ENCODE results near the gene KDM8.

Gene KDM8

DNA sequence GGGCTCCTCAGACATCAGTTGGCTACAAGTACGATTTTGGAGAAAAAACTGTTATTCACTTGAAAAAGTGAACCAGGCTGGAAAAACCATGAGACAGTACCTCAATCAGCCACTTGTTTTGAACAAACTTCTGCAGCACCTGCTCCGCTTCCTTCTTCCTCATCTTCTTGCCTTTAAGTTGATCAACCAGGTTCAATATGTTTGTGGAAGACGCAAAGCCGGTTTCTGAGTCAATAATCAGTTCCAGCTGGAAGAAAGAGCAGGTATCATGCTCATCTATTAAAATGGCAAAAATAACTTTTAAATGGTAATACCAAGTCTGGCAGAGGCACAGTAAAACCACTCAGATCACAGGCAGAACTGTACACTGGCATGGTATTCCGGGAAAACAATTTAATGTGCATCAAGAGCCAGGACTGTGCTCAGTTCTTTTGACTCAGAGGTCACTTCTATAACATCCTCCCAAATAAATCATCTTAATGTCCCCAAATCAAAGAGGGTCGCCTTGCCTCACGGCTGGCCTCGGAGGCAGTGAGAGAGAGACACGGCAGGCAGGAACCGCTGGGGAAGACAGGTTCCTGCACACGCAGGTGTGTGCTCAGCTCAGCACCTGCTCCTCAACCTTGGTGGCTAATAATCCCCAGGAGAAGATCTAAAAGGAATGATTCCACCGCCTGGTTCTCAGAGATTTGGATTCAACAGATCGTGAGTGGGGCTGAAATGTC lies 29.7 kb downstream of the KDM8 start:
- FAIRE-seq: no peak

GRCh38 chr16:27233731-27234130 lies 30.4 kb downstream of the KDM8 start:
- FAIRE-seq: no peak

GRCh38 chr16:27234171-27234570 lies 30.8 kb downstream of the KDM8 start:
- no peak for FAIRE-seq

DNA sequence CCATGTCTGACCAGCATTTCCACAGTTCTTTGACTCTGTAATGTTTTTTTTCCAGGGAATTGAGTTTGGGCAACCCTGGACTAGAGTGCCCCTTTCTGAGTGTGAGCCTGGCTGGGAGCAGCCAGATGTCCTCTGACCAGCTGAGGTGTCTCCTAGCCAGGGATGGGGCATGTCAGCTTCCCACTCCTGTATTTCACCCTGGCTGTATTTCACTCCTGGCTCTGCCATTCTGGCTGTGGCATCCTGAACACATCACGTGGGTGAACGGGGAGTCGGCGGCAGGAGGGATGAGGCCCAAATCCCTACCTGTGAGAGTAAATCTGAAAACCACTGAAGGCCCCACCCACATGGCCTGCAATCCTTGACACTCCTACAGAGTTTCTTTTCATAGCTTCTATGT lies 31.3 kb downstream of the KDM8 start:
- FAIRE-seq: no peak

DNA sequence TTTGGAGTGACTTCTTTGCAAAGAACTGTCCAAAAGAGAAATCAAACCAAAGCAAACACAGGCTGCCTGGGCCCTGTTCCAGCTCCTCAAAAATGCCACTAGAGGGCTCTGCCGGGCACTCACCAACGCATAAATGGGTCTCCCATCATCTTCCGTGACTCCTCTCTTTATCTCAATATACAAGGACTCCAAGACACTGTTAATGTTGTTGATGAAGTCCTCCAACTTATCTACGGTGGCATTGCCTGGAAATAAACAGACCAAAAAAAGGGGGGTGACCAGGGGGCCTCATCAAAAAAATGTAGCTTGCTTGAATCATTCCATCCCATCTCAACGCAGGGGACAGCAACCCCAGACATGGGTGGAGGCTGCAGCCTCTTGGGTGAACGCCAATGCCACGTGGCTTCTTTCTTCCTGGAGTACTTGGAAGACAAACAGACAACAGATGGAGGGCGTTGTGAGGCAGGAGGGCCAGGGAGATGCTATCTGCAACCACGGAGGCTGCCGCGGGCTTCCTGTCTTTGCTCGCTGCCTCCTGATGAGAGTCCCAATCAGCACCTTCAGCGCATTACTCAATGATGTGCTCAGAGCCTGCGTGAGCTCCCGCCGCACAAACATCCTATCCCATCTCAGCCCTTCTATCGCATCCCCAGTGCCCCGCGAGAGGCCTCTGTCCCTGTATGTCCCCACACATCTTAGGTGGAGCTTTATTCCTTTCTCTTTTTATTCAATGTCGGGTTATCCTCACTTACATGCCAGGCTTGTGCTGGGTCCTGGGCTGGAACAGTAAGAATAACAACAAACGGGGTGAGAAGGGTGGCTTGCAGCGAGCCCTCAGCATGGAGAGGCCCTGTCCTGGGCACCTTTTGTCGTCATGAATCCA lies 32.0 kb downstream of the KDM8 start:
- FAIRE-seq: peak; percentile 9

DNA sequence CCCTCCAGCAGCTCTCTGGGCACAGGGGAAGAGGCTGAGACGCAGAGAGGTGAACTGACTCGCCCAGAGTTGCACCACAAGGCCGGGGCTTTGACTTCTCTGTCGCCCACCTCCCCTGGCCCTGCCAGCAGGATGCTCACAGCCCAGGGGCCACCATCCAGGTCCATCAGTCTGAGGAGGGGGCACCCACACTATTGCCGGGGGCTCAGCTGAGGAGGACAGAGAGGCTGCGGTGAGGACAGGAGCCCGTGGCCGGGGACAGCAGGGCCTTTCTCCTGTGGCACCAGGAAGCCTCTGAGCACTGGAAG lies 32.6 kb downstream of the KDM8 start:
- FAIRE-seq: no peak

- FAIRE-seq: no peak
Observed at GRCh38 chr16:27236635-27237218, 33.4 kb downstream of the KDM8 start.

DNA sequence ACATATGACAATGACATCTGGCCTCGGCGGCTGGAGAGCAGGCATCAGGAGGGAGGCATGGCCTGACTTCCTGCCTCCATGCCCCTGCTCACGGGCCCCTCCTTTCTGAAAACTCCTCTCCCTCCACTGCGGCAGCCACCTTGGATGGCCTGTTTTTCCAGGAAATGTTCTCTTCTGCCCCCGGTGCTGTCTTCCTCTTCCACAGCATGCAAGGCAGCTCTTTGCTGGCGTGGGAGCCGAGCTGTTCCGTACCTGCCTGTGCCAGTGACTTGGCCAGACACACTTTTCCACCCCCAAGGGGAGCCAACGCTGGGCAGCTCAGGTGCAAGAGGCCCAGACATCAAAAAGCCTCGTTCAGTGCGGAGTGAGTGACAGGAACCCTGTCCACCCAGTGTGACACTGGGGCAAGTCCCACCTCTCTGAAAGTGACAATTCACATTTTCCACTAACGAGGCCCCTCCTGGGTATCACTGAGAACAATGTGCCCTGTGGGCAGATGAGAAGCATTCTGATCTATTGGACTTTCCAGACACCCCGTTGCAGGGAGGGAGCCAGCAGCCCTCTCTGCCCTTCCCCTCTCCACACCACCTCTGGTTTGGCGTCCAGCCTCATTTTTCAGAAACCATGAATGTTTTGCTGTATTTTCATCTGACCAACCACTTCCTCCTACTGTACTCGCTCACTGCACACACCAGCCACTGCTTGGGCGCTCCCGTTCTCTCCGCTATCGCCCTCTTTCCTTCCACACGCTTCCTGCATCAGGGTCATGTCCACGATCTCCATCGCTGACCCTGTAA lies 34.1 kb downstream of the KDM8 start:
- no peak for FAIRE-seq

DNA sequence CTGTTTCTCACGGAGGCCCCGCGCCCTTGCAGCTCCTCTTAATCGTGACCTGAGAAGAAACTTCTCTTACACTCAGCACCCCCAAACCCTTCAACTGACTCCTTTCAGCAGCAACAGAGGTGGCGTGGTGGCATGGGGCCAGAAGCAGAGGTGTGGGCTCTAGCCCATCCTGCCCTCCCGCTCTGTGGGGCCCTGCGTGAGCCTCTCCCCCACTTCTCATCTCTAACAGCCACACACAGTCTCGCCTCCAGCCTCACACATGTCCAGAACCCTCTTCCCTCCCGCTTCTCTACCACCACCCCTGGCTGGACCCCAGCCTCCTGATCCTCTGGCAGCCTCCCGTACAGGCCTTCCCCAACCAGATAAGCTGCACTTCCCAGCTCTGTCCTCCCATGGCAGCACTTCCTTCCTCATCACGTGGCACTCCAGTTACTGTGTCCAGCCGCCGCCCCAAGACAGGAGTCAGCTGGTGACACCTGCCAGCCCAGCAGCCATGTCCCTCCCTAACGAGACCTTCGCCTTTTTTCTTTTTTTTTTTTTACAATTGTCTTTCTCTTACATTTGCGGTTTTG lies 34.8 kb downstream of the KDM8 start:
- no peak for FAIRE-seq

- FAIRE-seq: no peak
Observed at GRCh38 chr16:27238591-27238990, 35.3 kb downstream of the KDM8 start.

GRCh38 chr16:27239026-27239425 lies 35.7 kb downstream of the KDM8 start:
- no peak for FAIRE-seq

GRCh38 chr16:27239906-27240655 lies 36.8 kb downstream of the KDM8 start:
- FAIRE-seq: no peak

- FAIRE-seq: no peak
Observed at GRCh38 chr16:27240948-27241531, 37.7 kb downstream of the KDM8 start.

- FAIRE-seq: no peak
Observed at GRCh38 chr16:27241658-27242057, 38.3 kb downstream of the KDM8 start.

DNA sequence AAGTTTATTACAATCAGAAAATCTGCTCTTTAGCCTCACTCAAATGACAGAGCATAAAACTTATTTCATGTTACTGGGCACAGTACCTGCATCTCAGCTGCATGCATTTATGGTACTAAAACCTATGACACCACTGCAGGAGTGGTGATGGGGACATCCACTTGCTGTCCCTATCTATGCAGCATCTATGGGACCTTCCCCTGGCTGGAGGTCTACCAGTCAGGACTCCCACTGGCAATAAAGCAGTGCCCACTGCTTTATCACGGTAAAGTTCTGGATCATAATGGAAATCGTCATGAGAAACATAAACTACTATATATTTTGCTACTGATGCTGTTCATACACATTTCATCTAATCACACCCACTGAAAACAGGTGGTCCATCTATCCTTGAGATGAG lies 39.1 kb downstream of the KDM8 start:
- FAIRE-seq: no peak

DNA sequence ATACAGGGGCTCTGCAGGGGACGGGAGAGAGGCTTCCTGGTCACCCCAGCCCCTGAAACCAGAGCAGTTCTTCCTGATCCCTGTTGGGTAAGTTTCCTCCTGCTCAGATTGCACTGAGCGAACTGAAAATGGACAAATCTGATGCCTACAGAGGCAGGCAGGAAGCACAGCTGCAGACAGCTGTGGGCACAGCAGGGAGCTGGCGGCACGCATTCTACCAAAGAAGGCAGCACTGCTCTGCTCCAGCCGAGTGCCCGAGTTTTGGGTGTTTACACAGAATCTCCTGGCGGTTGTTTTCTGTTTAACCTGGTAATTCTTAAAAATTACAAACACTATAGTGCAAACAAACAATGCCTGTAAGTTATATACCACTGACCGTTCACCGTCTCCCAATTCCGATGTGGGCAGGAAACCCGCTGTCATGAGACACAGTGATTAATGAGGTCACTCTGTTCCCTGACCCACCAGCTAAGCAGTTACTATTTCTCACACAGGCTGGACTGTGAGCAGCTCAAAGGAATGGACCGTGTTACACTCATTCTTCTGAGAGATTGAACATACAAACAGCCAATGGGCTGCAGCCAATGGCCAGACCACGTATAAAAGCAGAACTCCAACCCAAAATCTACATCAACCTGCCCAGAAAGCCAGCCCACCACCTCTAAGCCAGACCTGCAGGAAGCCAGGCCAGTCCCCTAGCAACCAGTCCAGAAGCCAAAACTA lies 39.7 kb downstream of the KDM8 start:
- no peak for FAIRE-seq

GRCh38 chr16:27243725-27244362 lies 40.5 kb downstream of the KDM8 start:
- FAIRE-seq: no peak

GRCh38 chr16:27244363-27244755 lies 41.0 kb downstream of the KDM8 start:
- FAIRE-seq: no peak

DNA sequence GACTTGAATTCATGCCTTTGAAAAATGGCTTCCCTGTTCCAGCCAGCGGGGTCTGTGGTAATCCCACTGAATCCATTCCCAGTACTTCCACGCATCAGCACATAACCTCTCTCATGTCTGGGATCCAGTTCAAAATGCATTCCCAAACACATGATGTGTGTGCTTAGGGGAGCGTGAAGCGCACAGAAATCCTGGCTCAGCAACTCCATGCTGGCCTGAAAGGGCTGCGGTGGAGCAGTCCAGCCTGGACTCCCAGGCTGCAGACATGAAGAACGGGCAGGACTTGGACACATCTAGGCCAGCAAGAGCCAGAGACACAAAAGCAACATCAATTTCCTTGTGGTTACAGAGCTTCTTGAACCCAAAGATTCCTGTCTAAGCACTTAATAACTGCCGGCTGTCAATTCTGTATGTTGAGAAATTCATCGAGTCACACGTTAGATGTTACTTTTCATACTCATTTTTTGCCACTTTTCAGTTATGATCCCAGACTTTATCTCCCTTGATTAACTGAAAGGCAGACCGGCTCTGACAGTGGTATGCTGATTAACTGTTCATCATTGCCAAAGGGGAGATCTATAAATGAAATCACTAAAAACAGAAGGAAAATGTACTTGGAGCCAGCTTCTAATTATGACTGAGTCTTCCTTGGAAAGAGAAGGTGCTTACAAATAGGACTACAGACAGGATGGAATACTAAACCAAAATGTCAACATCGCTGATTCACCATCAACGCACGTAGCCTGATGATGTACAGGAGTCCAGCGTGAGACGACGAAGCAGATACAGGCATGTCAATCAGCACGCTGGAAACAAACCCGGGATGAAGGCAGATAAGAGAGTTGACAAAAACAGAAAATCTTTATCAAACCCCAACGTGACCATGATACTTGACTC lies 42.2 kb downstream of the KDM8 start:
- no peak for FAIRE-seq
